Upper lobe of left lung (tissue), 6 donors: ENCODE data around the gene AP5M1. TPM values are rescaled to one million over a fixed set of nuclear protein-coding genes. Genes with fewer than 3 reads are reported as not detected.

ENCODE experiments used
- ATAC-seq, 2 donors: fragments of 200-7000 bp; cut with Tn5 transposase; one replicate each; pipeline ENCODE4 v1.9.1; 2022; ENCODE audit warnings: mild to moderate bottlenecking in 2 of 2, moderate library complexity in 2 of 2; ENCODE audit not compliant: low FRiP score in 2 of 2
- DNase-seq, 2 donors: peaks; one replicate each; pipeline ENCODE4 v3.0.0-alpha.2; 2019 to 2020
- H3K27ac ChIP-seq, 4 donors: fragments of 200-600 bp; sonication (generic); one replicate each; pipeline ENCODE4 v1.5.1; 2016 to 2019
- H3K27me3 ChIP-seq, 4 donors: fragments of 200-600 bp; sonication (generic); one replicate each; pipeline ENCODE4 v1.5.1; 2017 to 2019
- H3K36me3 ChIP-seq, 4 donors: fragments of 200-600 bp; sonication (generic); one replicate each; pipeline ENCODE4 v1.5.1; 2016 to 2019
- H3K4me1 ChIP-seq, 4 donors: fragments of 200-600 bp; sonication (generic); one replicate each; pipeline ENCODE4 v1.5.1; 2018 to 2019
- H3K4me3 ChIP-seq, 4 donors: fragments of 200-600 bp; sonication (generic); one replicate each; pipeline ENCODE4 v1.5.1; 2017 to 2019; ENCODE audit warnings: mild to moderate bottlenecking in 2 of 4, moderate library complexity in 1 of 4
- H3K9me3 ChIP-seq, 4 donors: fragments of 200-600 bp; sonication (generic); one replicate each; pipeline ENCODE4 v1.5.1; 2018 to 2019
- EP300 ChIP-seq, 4 donors: sonication (generic); formaldehyde crosslinking; IDR thresholded peaks; one replicate each; pipeline ENCODE4 v1.5.1; 2017; ENCODE audit warnings: antibody characterized with exemption in 4 of 4, control low read depth in 2 of 4
- POLR2A ChIP-seq, 4 donors: fragments of 450-650 bp; IDR thresholded peaks; one replicate each; pipeline ENCODE4 v1.5.1; 2016 to 2017; ENCODE audit warnings: antibody characterized with exemption in 4 of 4, mild to moderate bottlenecking in 2 of 4
- POLR2AphosphoS5 ChIP-seq, 2 donors: sonication (generic); formaldehyde crosslinking; IDR thresholded peaks; one replicate each; pipeline ENCODE4 v1.5.1; 2017; ENCODE audit warnings: antibody characterized with exemption in 2 of 2
- WGBS, 2 donors: methylation state at CpG; one replicate each; pipeline ENCODE4 v1.1.5; 2017 to 2018; 5-methylcytosine and 5-hydroxymethylcytosine counted together
- total RNA-seq, 6 donors: library from RNA; depleted of rRNA in 4 of 6; stranded (reverse); fragments of >200 nt in 4 of 6; gene quantifications; one replicate each; pipeline versions ENCODE4 v1.1.0 to v1.2.1, GENCODE V29; 2016 to 2021
- TF ChIP-seq, protein P1 (sequence below), 6 experiments: fragments of 450-650 bp in 4 of 6; fragments of 200-600 bp in 2 of 6; sonication (generic) in 2 of 6; IDR thresholded peaks; one replicate each; pipeline ENCODE4 v1.5.1; 2016 to 2019; ENCODE audit warnings: antibody characterized with exemption in 6 of 6
- donor health status: DM: no; HTN: no; CAD: no; lungs with moderate emphysema.
- donor health status: DM: no; HTN: yes; CAD: no; lungs with severe emphysema.

AP5M1 gene
- total RNA-seq, 6 donors from 2014 or later: 17.8 to 38.1 (median 24.9) TPM

DNA sequence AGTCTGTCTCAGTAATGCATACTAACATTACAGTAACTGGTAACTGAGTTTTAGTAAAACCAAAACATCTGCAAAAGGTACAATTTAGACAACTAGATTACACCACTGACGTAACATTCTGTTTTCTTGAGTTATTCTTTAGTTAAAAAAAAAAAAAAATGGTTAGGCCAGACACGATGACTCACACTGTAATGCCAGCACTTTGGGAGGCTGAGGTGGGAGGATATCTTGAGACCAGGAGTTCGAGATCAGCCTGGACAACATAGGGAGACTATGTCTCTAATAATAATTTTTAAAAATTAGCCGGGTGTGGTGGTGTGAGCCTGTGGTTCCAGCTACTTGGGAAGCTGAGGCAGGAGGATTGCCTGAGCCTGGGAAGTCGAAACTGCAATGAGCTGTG, 34.1 kb downstream of the AP5M1 start:
- 88 to 89% methylated on average over 5 of the region's 5 CpGs for WGBS, 2 donors
- H3K4me1 ChIP-seq: no peaks in the 10 kb centered on the region
- H3K27me3 ChIP-seq: no peaks in the 10 kb centered on the region

DNA sequence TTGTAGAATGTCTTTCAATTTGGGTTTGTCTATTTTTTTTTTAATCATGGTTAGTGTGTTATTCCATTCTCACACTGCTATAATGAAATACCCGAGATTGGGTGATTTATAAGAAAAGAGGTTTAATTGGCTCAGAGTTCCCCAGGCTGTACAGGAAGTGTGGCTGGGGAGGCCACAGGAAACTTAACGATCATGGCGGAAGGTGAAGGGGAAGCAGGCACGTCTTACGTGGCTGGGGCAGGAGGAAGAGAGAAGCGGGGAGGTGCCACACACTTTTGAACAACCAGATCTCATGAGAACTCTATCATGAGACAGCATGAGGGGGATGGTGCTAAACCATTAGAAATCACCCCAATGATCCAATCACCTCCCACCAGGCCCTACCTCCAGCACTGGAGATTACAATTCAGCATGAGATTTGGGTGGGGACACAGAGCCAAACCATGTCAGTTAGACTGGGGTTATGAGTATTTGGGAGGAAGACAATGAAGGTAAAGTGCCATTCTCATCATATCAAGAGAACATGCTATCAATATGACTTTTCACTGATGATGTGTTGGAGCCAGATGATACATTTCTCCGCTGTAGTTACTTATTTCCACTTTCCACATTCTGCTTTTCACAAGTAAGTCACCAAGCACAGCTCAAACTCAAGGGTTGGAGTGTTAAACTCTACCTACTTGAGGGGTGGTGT, 45.8 kb downstream of the AP5M1 start:
- DNase-seq (no peak), ATAC-seq (no peak)
- no peaks in the 10 kb centered on the region for H3K27me3 ChIP-seq
- H3K4me1 ChIP-seq: no peaks in the 10 kb centered on the region
- 42 to 51% methylated on average over 7 of the region's 7 CpGs for WGBS, 2 donors
- H3K4me3 ChIP-seq: no peak overlapping the region
- H3K9me3 ChIP-seq: no peaks in the 10 kb centered on the region
- TF ChIP-seq POLR2A (IDR thresholded peaks at IDR 0.05) (no peak), EP300 (IDR thresholded peaks at IDR 0.05) (no peak), POLR2AphosphoS5 (IDR thresholded peaks at IDR 0.05) (no peak)
- TF ChIP-seq, protein P1, sequence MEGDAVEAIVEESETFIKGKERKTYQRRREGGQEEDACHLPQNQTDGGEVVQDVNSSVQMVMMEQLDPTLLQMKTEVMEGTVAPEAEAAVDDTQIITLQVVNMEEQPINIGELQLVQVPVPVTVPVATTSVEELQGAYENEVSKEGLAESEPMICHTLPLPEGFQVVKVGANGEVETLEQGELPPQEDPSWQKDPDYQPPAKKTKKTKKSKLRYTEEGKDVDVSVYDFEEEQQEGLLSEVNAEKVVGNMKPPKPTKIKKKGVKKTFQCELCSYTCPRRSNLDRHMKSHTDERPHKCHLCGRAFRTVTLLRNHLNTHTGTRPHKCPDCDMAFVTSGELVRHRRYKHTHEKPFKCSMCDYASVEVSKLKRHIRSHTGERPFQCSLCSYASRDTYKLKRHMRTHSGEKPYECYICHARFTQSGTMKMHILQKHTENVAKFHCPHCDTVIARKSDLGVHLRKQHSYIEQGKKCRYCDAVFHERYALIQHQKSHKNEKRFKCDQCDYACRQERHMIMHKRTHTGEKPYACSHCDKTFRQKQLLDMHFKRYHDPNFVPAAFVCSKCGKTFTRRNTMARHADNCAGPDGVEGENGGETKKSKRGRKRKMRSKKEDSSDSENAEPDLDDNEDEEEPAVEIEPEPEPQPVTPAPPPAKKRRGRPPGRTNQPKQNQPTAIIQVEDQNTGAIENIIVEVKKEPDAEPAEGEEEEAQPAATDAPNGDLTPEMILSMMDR (IDR thresholded peaks at IDR 0.05): no peak
- no peak overlapping the region for H3K27ac ChIP-seq
- H3K36me3 ChIP-seq: no peaks in the 10 kb centered on the region

More for the DNA sequence above, 34.1 kb downstream of the AP5M1 start:
- no peak for ATAC-seq
- no peak overlapping the region for H3K4me3 ChIP-seq
- H3K36me3 ChIP-seq: no peaks in the 10 kb centered on the region
- no peak overlapping the region for H3K27ac ChIP-seq
- no peaks in the 10 kb centered on the region for H3K9me3 ChIP-seq
- TF ChIP-seq POLR2A (IDR thresholded peaks at IDR 0.05): no peak
- TF ChIP-seq POLR2AphosphoS5 (IDR thresholded peaks at IDR 0.05): no peak
- no peak for TF ChIP-seq EP300 (IDR thresholded peaks at IDR 0.05)
- TF ChIP-seq, protein P1 (IDR thresholded peaks at IDR 0.05): no peak
- DNase-seq: no peak

DNA sequence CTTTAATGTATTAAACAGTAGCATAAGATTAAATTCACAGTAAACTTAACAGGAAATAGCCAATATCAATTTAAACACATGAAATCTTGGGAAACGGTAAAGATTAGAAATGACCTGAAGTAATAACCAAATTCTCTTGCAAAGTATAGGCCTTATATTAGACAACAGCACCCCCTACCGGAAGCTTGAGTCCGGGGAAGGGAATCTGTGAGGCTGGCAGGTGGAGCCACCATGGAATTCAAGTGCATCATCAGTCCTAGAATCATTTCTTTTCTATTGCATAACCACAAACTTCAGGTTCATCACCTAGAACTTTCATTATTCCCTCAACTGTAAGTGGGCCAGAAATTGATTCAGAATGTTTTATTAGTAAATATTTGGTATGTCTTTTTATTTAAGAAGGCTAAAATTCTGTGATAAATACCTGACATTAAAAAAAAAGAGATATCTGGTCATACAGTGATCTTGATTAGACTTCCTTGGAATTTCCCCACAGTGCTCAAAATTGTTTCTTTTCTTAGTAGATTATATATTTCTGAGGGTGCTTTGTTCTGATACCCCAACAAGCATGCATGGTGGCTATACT, 48.6 kb downstream of the AP5M1 start:
- peak; percentile 73 to 75 for ATAC-seq
- Histone ChIP-seq H3K4me1 (no peaks in the 10 kb centered on the region), H3K4me3 (no peak overlapping the region), H3K27me3 (no peaks in the 10 kb centered on the region), H3K9me3 (no peaks in the 10 kb centered on the region), H3K36me3 (no peaks in the 10 kb centered on the region), H3K27ac (no peak overlapping the region)
- WGBS, 2 donors: 0 to 1% methylated on average over 3 of the region's 3 CpGs
- TF ChIP-seq EP300 (IDR thresholded peaks at IDR 0.05): no peak
- TF ChIP-seq, protein P1 (IDR thresholded peaks at IDR 0.05): peak in 5 of 6 experiments; percentile 61 to 82 (median 67)
- DNase-seq: peak in 1 of 2 donors; percentile 64

DNA sequence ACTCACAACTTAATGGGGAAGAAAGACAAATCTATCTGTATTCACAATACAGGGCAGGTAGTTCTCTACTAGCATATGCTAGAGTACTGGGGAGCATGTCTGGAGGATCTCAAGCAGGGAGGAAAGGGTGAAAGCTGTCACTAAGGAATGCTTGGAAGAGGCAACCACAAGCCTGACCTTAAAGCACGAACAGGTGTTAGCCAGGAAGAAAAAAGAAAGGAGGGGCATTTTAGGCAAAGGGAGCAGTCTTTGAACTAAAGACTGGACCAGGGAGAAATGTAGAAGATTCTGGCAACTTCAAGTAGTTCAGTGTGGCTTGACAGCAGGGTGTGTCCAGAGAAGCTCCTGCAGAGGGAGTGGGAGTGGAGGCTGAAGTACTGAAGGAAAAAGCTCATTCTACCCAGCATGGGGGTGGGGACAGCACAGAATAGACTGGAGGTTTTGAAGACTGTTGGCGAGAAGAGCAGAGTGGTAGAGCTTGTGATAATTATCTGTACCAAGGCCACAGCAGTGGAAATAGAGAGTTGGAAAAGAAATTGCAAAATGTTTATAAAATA, 50.9 kb downstream of the AP5M1 start:
- H3K9me3 ChIP-seq: no peaks in the 10 kb centered on the region
- H3K27ac ChIP-seq: no peak overlapping the region
- no peaks in the 10 kb centered on the region for H3K36me3 ChIP-seq
- H3K4me3 ChIP-seq: no peak overlapping the region
- DNase-seq (no peak), ATAC-seq (no peak)
- H3K27me3 ChIP-seq: no peaks in the 10 kb centered on the region
- no peaks in the 10 kb centered on the region for H3K4me1 ChIP-seq
- no peak for TF ChIP-seq POLR2AphosphoS5 (IDR thresholded peaks at IDR 0.05)
- TF ChIP-seq, protein P1 (IDR thresholded peaks at IDR 0.05): no peak
- TF ChIP-seq POLR2A (IDR thresholded peaks at IDR 0.05): no peak
- TF ChIP-seq EP300 (IDR thresholded peaks at IDR 0.05): no peak
- WGBS, 2 donors: 66 to 67% methylated on average over 2 of the region's 2 CpGs
